AG10803 (cell line): ENCODE measurements around the gene FBXL16.

Experiments
- DNase-seq: peaks from one replicate; pipeline ENCODE4 v3.0.0; 2010; ENCODE audit warnings: low read depth
- H3K4me3 ChIP-seq: 2 replicates; pipeline ENCODE4 v1.5.1; 2011; ENCODE audit warnings: mild to moderate bottlenecking, low read length, control low read depth
- CTCF ChIP-seq: conservative IDR thresholded peaks from 2 replicates; pipeline ENCODE4 v1.5.1; 2011; ENCODE audit warnings: mild to moderate bottlenecking, low read length, control low read depth, inconsistent platforms

FBXL16 gene

GRCh38 chr16:683396-684070, 22.1 kb downstream of the FBXL16 start:
- H3K4me3 ChIP-seq: peak overlapping the region; percentile 62
- TF ChIP-seq CTCF: no peak
- DNase-seq: no peak

- DNase-seq: no peak
- H3K4me3 ChIP-seq: peak overlapping the region; percentile 62
- no peak for TF ChIP-seq CTCF
Measured at GRCh38 chr16:682493-683395, 22.9 kb downstream of the FBXL16 start.

- no peak for DNase-seq
- no peak for TF ChIP-seq CTCF
- peak overlapping the region; percentile 76 for H3K4me3 ChIP-seq
Measured at GRCh38 chr16:681746-682427, 23.7 kb downstream of the FBXL16 start.

- no peak; the same call in 1 of the 2 replicates for TF ChIP-seq CTCF
- H3K4me3 ChIP-seq: peak overlapping the region; percentile 76
- peak; percentile 53 for DNase-seq
Measured at GRCh38 chr16:680967-681745, 24.4 kb downstream of the FBXL16 start.

GRCh38 chr16:680625-680945, 25.0 kb downstream of the FBXL16 start:
- TF ChIP-seq CTCF: no peak
- peak overlapping the region; percentile 76 for H3K4me3 ChIP-seq
- DNase-seq: no peak

- H3K4me3 ChIP-seq: peak within 1 kb of the TSS; percentile 76
- TF ChIP-seq CTCF: no peak
- peak; percentile 84 for DNase-seq
Measured at GRCh38 chr16:679814-680624, 25.6 kb downstream of the FBXL16 start, which contains the start of gene STUB1. Gene STUB1, plus strand, starts transcription at chr16:680410. Its CDS starts 116 bp downstream, at chr16:680526.
